Endodermal cell (in vitro differentiated cells): ENCODE measurements around the gene CECR2. TPM values are rescaled to one million over a fixed set of nuclear protein-coding genes. Genes with fewer than 3 reads are reported as not detected.
A peak's percentile ranks its signal among the peaks of the same experiment; 100 is the strongest.

ENCODE experiments used
- DNase-seq: peaks from one replicate; pipeline ENCODE4 v3.0.0-alpha.2; 2017
- H3K27ac ChIP-seq: 2 replicates; pipeline ENCODE4 v1.5.1; 2013; ENCODE audit warnings: mild to moderate bottlenecking, low read depth, low read length, moderate library complexity
- H3K27me3 ChIP-seq: 2 replicates; pipeline ENCODE4 v1.6.1; 2013; ENCODE audit warnings: mild to moderate bottlenecking, low read length, moderate library complexity; ENCODE audit not compliant: insufficient read depth, control insufficient read depth, poor library complexity, severe bottlenecking
- H3K36me3 ChIP-seq: 2 replicates; pipeline ENCODE4 v1.7.0; 2013; ENCODE audit warnings: mild to moderate bottlenecking, low read length, moderate library complexity; ENCODE audit not compliant: control insufficient read depth, insufficient read depth
- H3K4me1 ChIP-seq: one replicate; pipeline ENCODE4 v1.7.0; 2013; ENCODE audit warnings: low read length; ENCODE audit not compliant: control insufficient read depth, insufficient read depth
- H3K4me3 ChIP-seq: 2 replicates; pipeline ENCODE4 v1.5.1; 2013; ENCODE audit warnings: mild to moderate bottlenecking, low read length, moderate library complexity
- H3K9ac ChIP-seq: 2 replicates; pipeline ENCODE4 v1.6.1; 2013; ENCODE audit warnings: mild to moderate bottlenecking, low read length, moderate library complexity; ENCODE audit not compliant: poor library complexity, severe bottlenecking; ENCODE audit errors: extremely low read depth
- H3K9me3 ChIP-seq: 2 replicates; pipeline ENCODE4 v1.6.1; 2013; ENCODE audit warnings: mild to moderate bottlenecking, low read length, moderate library complexity; ENCODE audit not compliant: control insufficient read depth
- H3K27ac Mint-ChIP-seq: 2 replicates; pipeline ENCODE4 v1.8.0; 2020; ENCODE audit warnings: mixed read lengths
- H3K27me3 Mint-ChIP-seq: 2 replicates; pipeline ENCODE4 v1.8.0; 2021; ENCODE audit warnings: mild to moderate bottlenecking, mixed read lengths; ENCODE audit not compliant: insufficient read depth
- H3K36me3 Mint-ChIP-seq: 2 replicates; pipeline ENCODE4 v1.8.0; 2020; ENCODE audit warnings: low read depth, mixed read lengths
- H3K4me1 Mint-ChIP-seq: 2 replicates; pipeline ENCODE4 v1.8.0; 2020; ENCODE audit warnings: mixed read lengths
- H3K4me3 Mint-ChIP-seq: 2 replicates; pipeline ENCODE4 v1.8.0; 2020; ENCODE audit warnings: mild to moderate bottlenecking, moderate library complexity, mixed read lengths
- H3K9me3 Mint-ChIP-seq: 2 replicates; pipeline ENCODE4 v1.8.0; 2020; ENCODE audit warnings: mild to moderate bottlenecking, mixed read lengths
- CTCF ChIP-seq: fragments of 200-600 bp; sonication (generic); conservative IDR thresholded peaks from 2 replicates; pipeline ENCODE4 v1.5.0; 2021; ENCODE audit warnings: antibody characterized with exemption, mild to moderate bottlenecking
- WGBS, 2 experiments: methylation state at CpG; one replicate each; pipeline versions ENCODE4 v1.1.5 to v1.1.7; 2013; ENCODE audit warnings: missing lambda C conversion rate in 2 of 2, mixed read lengths in 1 of 2; ENCODE audit not compliant: insufficient coverage in 1 of 2, insufficient read length in 1 of 2; 5-methylcytosine and 5-hydroxymethylcytosine counted together
- total RNA-seq, 2 donors: library from RNA; stranded (reverse); fragmentation: NEBNext Ultra II Directional in 1 of 2; extraction: Animal tissue kit (Norgen Biotek cat#: 25700) in 1 of 2; gene quantifications; 2 replicates in 1 of 2; 3 replicates in 1 of 2; pipeline ENCODE4 v1.2.1, GENCODE V29; 2021

The CECR2 gene
- total RNA-seq, 2 donors from 2014 or later, result 98.9 to 105 TPM

DNA sequence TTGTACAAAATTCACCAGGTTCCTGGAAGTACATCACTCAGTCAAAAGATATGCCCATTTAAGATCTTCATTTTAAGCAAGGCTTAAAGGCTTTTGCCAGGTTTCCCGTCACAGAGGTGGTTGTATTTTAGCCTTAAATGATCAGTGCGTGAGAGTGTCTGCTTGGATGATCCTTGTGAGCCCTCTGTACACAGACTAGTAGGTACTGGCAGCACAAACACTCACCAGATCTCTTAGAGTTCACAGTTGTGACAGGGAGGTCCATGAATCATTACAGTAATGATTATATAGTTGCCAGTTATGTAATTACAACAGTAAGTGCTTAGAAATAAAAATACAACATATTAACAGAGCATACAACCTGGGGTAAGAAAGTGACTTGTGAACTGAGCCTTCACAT lies 109.9 kb downstream of the CECR2 start:
- no peak overlapping the region for H3K9ac ChIP-seq
- no peak overlapping the region for H3K27ac ChIP-seq
- WGBS, 2 experiments, result 93 to 95% methylated on average over 2 of the region's 2 CpGs
- Mint-ChIP-seq H3K27me3 (no peaks in the 10 kb centered on the region), H3K9me3 (no peaks in the 10 kb centered on the region), H3K4me3 (no peak overlapping the region), H3K36me3 (peaks cover 48% of the 10 kb centered on the region), H3K4me1 (peaks cover 46% of the 10 kb centered on the region), H3K27ac (peak overlapping the region; percentile 8)
- peaks cover 50% of the 10 kb centered on the region for H3K36me3 ChIP-seq
- no peak for TF ChIP-seq CTCF
- H3K27me3 ChIP-seq, result no peaks in the 10 kb centered on the region
- H3K4me3 ChIP-seq, result no peak overlapping the region
- H3K4me1 ChIP-seq, result peaks cover 14% of the 10 kb centered on the region
- no peaks in the 10 kb centered on the region for H3K9me3 ChIP-seq
- peak; percentile 12 for DNase-seq

GRCh38 chr22:17481424-17481823 lies 112.2 kb downstream of the CECR2 start:
- Mint-ChIP-seq H3K27me3 (no peaks in the 10 kb centered on the region), H3K4me1 (peaks cover 24% of the 10 kb centered on the region), H3K9me3 (no peaks in the 10 kb centered on the region), H3K4me3 (no peak overlapping the region), H3K27ac (no peak overlapping the region), H3K36me3 (peaks cover 67% of the 10 kb centered on the region)
- 96 to 97% methylated on average over 4 to 5 of the region's 5 CpGs for WGBS, 2 experiments
- Histone ChIP-seq H3K4me3 (no peak overlapping the region), H3K27me3 (no peaks in the 10 kb centered on the region), H3K27ac (no peak overlapping the region), H3K9me3 (no peaks in the 10 kb centered on the region), H3K9ac (no peak overlapping the region), H3K36me3 (peaks cover 63% of the 10 kb centered on the region), H3K4me1 (peaks cover 14% of the 10 kb centered on the region)
- no peak for TF ChIP-seq CTCF
- DNase-seq, result peak; percentile 13

DNA sequence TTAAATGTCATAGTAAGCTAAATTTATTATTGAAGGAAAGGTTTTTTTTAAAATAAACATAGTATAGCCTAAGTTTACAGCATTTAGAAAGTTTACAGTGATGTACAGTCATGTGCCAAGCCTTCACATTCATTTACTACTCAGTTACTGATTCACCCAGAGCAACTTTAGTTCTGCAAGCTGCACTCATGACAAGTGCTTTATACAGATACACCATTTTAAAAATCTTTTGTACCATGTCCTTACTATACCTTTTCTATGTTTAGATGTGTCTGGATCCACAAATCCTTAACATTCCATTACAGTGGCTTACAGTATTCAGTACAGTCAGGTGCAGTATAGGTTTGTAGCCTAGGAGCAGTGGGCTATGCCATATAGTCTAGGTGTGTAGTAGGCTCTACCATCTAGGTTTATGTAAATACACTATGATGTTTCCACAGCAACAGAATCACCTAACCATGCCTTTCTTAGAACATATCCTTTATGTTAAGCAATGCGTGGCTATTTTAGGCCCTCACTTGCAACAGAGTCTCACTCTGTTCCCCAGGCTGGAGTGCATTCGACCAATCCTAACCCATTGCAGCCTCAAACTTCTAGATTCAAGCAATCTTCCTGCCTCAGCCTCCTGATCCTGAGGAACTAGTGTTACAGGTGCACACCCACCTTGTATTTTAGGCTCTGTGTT lies 114.6 kb downstream of the CECR2 start:
- no peak overlapping the region for H3K27ac Mint-ChIP-seq
- H3K27ac ChIP-seq, result no peak overlapping the region
- 98 to 100% methylated on average over 2 of the region's 2 CpGs for WGBS, 2 experiments

More for the DNA sequence above, 114.6 kb downstream of the CECR2 start:
- Mint-ChIP-seq H3K9me3 (no peaks in the 10 kb centered on the region), H3K27me3 (no peaks in the 10 kb centered on the region), H3K4me1 (peaks cover 7% of the 10 kb centered on the region), H3K36me3 (peaks cover 76% of the 10 kb centered on the region), H3K4me3 (no peak overlapping the region)
- peaks cover 5% of the 10 kb centered on the region for H3K4me1 ChIP-seq
- no peak for TF ChIP-seq CTCF
- DNase-seq, result peak; percentile 14
- H3K36me3 ChIP-seq, result peaks cover 58% of the 10 kb centered on the region
- H3K4me3 ChIP-seq, result no peak overlapping the region
- no peaks in the 10 kb centered on the region for H3K27me3 ChIP-seq
- no peaks in the 10 kb centered on the region for H3K9me3 ChIP-seq
- H3K9ac ChIP-seq, result no peak overlapping the region
